Peyer's patch (tissue), 4 donors: Measurements from ENCODE around the gene COL27A1. TPM values are rescaled to one million over a fixed set of nuclear protein-coding genes. Genes with fewer than 3 reads are reported as not detected.

Experiments
- DNase-seq, 3 donors: peaks; one replicate each; pipeline ENCODE4 v3.0.0-alpha.2; 2017 to 2019
- H3K27ac ChIP-seq, 4 donors: fragments of 200-600 bp; sonication (generic); one replicate each; pipeline ENCODE4 v1.5.1; 2016 to 2019
- H3K27me3 ChIP-seq, 2 donors: fragments of 200-600 bp; sonication (generic); one replicate each; pipeline ENCODE4 v1.5.1; 2019
- H3K36me3 ChIP-seq, 3 donors: fragments of 200-600 bp; sonication (generic); one replicate each; pipeline ENCODE4 v1.5.1; 2016 to 2019
- H3K4me1 ChIP-seq, 4 donors: fragments of 200-600 bp; sonication (generic); one replicate each; pipeline ENCODE4 v1.5.1; 2016 to 2019
- H3K4me3 ChIP-seq, 4 donors: fragments of 200-600 bp; sonication (generic); 1 replicate in 3 of 4; 2 replicates in 1 of 4; pipeline ENCODE4 v1.5.1; 2016 to 2019; ENCODE audit warnings: mild to moderate bottlenecking in 1 of 4
- H3K9me3 ChIP-seq, 4 donors: fragments of 200-600 bp; sonication (generic); one replicate each; pipeline ENCODE4 v1.5.1; 2016 to 2019; ENCODE audit warnings: mild to moderate bottlenecking in 1 of 4
- CTCF ChIP-seq, 6 experiments: fragments of 450-650 bp in 4 of 6; fragments of 200-600 bp in 2 of 6; sonication (generic) in 1 of 6; IDR thresholded peaks; one replicate each; pipeline ENCODE4 v1.5.1; 2017 to 2019; ENCODE audit warnings: antibody characterized with exemption in 6 of 6, mild to moderate bottlenecking in 3 of 6, moderate library complexity in 1 of 6
- POLR2A ChIP-seq, 2 donors: fragments of 450-650 bp; IDR thresholded peaks; one replicate each; pipeline ENCODE4 v1.5.1; 2017; ENCODE audit warnings: antibody characterized with exemption in 2 of 2, mild to moderate bottlenecking in 2 of 2, moderate library complexity in 2 of 2
- total RNA-seq, 4 donors: library from RNA; depleted of rRNA; stranded (reverse); fragments of >200 nt; gene quantifications; one replicate each; pipeline ENCODE4 v1.1.0, GENCODE V29; 2016

Gene COL27A1
- total RNA-seq, 4 donors from 2014 or later, result 5.8 to 23.1 (median 7.2) TPM

GRCh38 chr9:114238472-114238871 lies 83.1 kb downstream of the COL27A1 start:
- no peaks in the 10 kb centered on the region for H3K36me3 ChIP-seq
- no peak for DNase-seq
- H3K4me3 ChIP-seq, result no peak overlapping the region
- H3K27me3 ChIP-seq, result no peaks in the 10 kb centered on the region
- no peaks in the 10 kb centered on the region for H3K9me3 ChIP-seq
- TF ChIP-seq POLR2A (IDR thresholded peaks at IDR 0.05) (no peak), CTCF (IDR thresholded peaks at IDR 0.05) (no peak)
- no peaks in the 10 kb centered on the region for H3K4me1 ChIP-seq
- no peak overlapping the region for H3K27ac ChIP-seq

GRCh38 chr9:114238891-114239875 lies 83.8 kb downstream of the COL27A1 start:
- Histone ChIP-seq H3K4me3 (no peak overlapping the region), H3K36me3 (no peaks in the 10 kb centered on the region), H3K27ac (no peak overlapping the region), H3K4me1 (no peaks in the 10 kb centered on the region), H3K9me3 (no peaks in the 10 kb centered on the region), H3K27me3 (no peaks in the 10 kb centered on the region)
- peak in 1 of 6 experiments; percentile 12 for TF ChIP-seq CTCF (IDR thresholded peaks at IDR 0.05)
- no peak for TF ChIP-seq POLR2A (IDR thresholded peaks at IDR 0.05)
- no peak for DNase-seq

GRCh38 chr9:114240216-114240615 lies 84.9 kb downstream of the COL27A1 start:
- H3K4me1 ChIP-seq, result no peaks in the 10 kb centered on the region
- DNase-seq, result no peak
- no peaks in the 10 kb centered on the region for H3K36me3 ChIP-seq
- H3K27ac ChIP-seq, result no peak overlapping the region
- H3K4me3 ChIP-seq, result no peak overlapping the region
- H3K9me3 ChIP-seq, result no peaks in the 10 kb centered on the region
- no peak for TF ChIP-seq CTCF (IDR thresholded peaks at IDR 0.05)
- no peak for TF ChIP-seq POLR2A (IDR thresholded peaks at IDR 0.05)
- H3K27me3 ChIP-seq, result no peaks in the 10 kb centered on the region

DNA sequence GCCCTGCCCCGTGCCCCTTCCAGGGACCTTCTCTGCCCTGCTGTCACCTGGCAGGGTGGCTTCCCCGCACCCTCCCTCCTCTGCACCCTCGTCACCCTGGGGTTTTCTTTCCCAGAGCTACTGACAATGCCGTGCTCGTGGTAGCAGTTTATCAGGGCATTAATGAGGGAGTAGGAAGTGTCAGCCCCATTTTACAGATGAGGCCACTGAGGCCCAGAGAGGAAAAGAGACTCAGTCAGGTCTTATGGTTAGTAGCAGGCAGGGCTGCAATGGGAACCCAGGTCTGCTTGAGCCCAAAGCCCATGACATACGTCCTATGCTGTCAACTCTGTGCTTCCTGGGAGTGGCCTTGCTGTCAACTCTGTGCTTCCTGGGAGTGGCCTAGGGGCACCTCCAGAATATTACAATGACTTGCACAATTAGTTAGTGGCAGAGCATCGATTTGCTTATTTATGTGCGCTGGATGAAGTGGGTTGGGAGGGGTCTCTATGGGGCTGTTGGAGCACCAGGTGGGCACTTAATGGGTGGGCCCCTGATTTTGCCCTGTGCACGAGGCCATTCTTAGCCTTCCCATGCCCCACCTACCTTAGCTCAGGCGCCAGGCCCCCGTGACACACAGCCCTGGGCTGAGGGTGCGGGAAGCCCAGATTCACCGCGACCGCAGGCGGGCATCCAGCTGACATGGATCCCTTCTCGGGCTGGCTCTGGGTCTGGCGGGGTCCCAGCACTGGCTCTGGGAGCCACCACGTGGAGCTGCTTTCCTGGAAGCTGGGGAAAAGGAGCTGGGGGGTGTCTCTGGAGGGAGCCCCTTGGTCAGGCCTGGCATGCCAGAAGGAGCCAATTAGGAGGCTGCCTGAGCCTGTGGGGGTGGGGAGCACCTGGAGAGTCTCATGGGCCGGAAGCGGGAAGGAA lies 85.6 kb downstream of the COL27A1 start:
- Histone ChIP-seq H3K27me3 (no peaks in the 10 kb centered on the region), H3K27ac (no peak overlapping the region), H3K36me3 (no peaks in the 10 kb centered on the region), H3K9me3 (no peaks in the 10 kb centered on the region), H3K4me3 (no peak overlapping the region), H3K4me1 (no peaks in the 10 kb centered on the region)
- TF ChIP-seq CTCF (IDR thresholded peaks at IDR 0.05) (no peak), POLR2A (IDR thresholded peaks at IDR 0.05) (no peak)
- no peak for DNase-seq

GRCh38 chr9:114242837-114243236 lies 87.5 kb downstream of the COL27A1 start:
- Histone ChIP-seq H3K36me3 (no peaks in the 10 kb centered on the region), H3K27me3 (no peaks in the 10 kb centered on the region), H3K27ac (no peak overlapping the region), H3K9me3 (no peaks in the 10 kb centered on the region), H3K4me3 (no peak overlapping the region), H3K4me1 (no peaks in the 10 kb centered on the region)
- TF ChIP-seq CTCF (IDR thresholded peaks at IDR 0.05) (no peak), POLR2A (IDR thresholded peaks at IDR 0.05) (no peak)
- no peak for DNase-seq
